AG08395 (cell line): Measurements from ENCODE around the gene EFNA3.

Source experiments
- DNase-seq: peaks from one replicate; pipeline ENCODE4 v3.0.0; 2012; ENCODE audit warnings: mixed read lengths, low spot score

The EFNA3 gene, protein sequence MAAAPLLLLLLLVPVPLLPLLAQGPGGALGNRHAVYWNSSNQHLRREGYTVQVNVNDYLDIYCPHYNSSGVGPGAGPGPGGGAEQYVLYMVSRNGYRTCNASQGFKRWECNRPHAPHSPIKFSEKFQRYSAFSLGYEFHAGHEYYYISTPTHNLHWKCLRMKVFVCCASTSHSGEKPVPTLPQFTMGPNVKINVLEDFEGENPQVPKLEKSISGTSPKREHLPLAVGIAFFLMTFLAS

GRCh38 chr1:155078469-155079209 is at the start of gene EFNA3:
Gene EFNA3, plus strand, starts transcription at chr1:155078837. Its CDS starts 105 bp downstream, at chr1:155078942.
- DNase-seq, result peak; percentile 84

DNA sequence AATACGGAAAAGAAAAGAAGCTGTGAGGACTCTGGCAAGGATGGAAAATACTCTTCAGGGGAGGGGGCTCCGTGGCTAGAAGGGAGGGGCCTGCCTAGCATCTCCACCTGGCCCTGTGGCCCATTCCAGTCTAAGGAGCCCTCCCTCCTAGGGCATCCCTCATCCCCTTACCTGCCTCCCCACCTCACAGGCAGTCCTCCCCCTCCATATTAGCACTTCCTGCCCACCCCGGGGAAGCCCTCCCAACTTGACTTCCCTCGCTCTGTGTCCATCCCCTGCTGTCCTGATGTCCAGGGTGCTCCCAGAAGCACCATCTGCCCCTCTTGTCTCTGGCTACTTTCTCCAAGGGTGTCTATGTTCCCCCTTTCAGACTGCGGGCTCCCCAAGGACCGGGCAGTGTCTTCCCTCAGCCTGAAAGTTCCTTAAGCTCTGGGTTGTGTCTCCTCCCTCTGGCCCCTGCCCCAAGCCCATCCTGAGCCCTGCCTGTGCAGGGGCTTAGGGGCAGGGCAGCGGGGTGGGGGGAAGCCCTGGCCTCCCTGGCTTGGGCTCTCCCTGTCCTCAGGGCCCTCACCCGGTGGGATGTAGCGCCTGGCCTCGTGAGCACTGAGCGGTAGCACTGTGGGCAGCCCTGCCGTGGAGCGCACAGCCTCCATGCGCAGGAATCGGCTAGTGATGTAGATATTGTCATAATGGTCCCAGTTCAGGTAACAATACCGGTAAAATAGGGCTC is 49.0 kb upstream of the EFNA3 start:
- DNase-seq, result no peak

DNA sequence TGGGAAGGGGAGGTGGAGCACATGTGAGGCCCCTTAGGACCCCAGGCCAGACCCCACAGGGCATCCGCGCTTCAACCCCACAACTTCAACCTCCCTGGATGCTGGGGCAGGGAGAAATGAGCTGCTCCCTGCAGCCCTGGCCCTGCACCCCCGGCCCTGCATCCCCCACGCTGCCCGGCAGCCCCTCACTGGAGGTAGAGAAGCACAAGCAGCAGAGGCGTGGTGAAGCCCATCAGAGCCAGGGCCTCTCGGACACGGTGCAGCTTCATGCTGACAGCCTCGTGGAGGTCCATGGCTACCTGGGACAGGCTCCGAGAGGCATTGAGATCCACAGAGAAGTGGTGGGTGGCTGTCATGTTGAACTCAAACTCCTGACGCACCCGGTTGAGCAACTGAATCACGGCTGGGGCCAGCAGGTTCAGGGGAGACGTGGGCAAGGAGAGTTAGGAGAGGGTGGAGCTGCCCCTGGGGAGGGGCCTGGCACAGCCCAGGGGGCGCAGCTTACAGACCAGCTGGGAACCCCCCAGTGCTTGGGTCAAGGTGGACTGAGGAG is 48.3 kb upstream of the EFNA3 start:
- no peak for DNase-seq

DNA sequence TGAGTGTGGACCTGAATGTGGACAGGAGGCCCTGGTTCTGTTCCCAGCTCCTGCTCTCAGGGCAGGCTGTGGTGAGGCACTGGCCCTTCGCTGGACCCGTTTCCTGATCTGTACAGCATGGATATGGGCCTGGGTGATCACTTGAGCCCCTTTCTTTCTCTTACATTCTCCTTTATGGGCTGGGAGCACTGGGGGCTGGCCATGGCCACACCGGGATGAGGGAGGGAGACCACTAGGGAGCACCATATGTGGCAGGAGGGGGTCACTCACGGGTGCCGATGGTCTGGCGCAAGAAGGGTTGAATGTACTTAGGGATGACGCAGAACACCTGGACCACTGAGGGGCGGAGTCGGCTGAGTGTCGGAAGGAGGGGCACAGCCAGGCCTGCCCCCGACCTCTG is 47.7 kb upstream of the EFNA3 start:
- DNase-seq, result no peak

DNA sequence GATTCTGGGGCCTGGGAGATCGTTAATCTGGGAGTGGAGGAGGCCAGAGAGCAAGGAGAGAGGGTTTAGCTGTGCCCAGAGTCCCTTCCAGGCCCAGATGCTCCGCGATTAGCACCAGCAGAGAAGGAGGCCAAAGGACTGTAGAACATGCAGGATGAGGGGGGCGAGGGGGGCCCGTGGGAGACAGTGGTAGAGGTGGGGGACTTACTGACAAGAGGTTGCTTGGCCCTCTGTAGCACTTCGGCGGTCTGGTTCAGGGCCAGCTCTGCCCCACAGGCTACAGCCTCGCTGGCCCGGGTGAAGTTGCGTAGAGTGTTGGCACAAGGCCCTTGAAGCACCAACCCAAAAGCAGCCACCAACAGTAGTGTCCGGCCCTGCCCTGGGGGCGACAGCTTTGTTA is 45.8 kb upstream of the EFNA3 start:
- DNase-seq, result no peak

DNA sequence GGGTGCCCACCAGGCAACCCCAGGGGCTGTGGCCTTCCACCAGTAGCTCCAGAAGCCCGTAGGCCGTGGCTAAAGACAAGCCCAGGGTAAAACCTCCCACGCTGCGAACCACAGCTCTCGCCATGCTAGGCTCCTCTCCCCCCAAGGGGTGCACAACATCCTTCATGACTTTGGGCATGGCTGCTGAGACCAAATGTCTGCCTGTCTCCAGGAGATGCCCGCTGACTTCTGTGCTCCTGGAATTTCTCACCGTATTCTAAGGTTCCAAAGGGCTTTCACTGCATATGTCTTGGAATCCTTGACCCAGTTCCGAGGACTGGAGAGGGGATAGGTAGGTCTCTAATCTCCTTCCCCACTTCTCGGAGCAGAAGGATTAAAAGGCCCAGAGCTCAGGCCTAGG is 45.1 kb upstream of the EFNA3 start, which contains the start of the genes DCST1 and DCST2:
Gene DCST1 (plus strand): TSS at position 301 of the 400 bp plus-strand sequence. CDS start 213 bp downstream, outside the sequence.
Gene DCST2 (minus strand): TSS at position 258 of the 400 bp plus-strand sequence. CDS start 80 bp downstream, at position 178.
- DNase-seq, result no peak

GRCh38 chr1:155034318-155035208 is 44.1 kb upstream of the EFNA3 start:
- DNase-seq, result no peak

DNA sequence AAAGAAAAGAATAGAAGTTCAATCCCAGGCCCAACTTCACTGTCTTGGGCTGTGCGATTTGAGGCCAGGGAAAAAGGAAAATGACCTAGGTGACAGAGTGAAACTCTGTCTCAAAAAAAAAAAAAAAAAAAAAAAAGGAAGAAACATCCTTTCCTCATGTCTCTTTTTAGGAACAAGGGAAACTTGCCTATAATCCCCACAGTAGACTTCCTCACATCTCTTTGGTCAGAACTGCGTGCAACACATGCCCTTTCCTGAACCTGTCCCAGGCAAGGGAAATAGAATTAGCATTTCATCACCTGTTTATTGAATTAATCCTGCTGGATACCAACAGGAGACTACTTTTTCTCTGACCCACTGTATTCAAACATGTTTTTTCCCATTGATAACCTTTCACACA is 42.7 kb upstream of the EFNA3 start:
- no peak for DNase-seq

DNA sequence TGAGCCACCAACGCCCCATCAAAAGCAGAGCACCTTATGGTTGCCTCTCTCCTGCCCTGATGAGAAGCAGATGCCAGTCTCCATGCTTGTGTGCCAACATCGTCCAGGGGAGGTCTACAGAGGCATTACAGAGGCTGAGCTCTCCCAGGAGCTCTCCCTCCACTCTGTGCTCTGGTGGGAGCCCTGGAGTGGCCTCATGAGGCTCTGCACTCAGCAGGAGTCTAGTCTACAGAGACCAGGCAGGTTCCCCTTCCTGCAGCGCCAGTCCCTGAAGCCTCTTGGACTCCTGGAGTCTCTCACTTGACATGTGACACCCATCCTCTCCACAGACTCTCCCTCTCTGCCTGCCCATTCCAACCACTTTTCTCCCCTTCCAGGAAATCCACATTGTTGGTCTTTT is 41.6 kb upstream of the EFNA3 start:
- DNase-seq, result no peak

- no peak for DNase-seq
These were observed 40.7 kb upstream of the EFNA3 start for GRCh38 chr1:155037851-155038441.

DNA sequence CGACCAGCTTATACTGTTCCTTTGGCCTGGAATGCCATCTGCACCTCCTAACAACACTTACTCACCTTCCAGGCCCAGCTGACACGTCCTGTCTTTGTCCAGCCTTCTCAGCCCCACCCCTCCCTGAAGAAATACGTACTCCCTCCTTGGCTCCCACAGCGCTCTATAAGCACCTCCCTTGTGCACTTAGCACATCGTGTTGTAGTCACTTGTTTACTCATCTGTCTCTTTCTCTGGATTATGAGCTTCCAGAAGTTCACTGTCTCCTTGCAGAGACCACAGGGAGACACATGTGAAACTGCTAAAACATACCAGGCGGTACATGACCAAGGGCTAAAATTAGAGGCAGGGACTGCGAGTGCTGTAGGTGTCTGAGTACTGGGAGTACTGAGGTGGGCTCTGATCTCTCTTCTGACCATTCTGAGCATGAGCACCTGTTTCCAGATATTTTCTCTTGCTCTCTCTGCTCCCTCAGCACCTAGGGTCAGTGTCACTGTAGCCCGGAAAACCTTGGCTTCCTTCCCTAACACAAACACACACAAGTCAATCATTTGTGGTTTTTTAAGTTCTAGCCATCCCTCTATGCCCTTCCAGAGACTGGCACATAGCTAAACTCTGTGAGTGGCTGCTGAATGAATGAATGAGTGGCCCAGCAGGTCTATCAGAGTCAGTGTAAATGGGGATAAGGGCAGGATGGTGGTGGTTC is 39.9 kb upstream of the EFNA3 start:
- DNase-seq, result peak; percentile 41

- DNase-seq, result no peak
These were observed 39.3 kb upstream of the EFNA3 start for GRCh38 chr1:155039308-155039669.

DNA sequence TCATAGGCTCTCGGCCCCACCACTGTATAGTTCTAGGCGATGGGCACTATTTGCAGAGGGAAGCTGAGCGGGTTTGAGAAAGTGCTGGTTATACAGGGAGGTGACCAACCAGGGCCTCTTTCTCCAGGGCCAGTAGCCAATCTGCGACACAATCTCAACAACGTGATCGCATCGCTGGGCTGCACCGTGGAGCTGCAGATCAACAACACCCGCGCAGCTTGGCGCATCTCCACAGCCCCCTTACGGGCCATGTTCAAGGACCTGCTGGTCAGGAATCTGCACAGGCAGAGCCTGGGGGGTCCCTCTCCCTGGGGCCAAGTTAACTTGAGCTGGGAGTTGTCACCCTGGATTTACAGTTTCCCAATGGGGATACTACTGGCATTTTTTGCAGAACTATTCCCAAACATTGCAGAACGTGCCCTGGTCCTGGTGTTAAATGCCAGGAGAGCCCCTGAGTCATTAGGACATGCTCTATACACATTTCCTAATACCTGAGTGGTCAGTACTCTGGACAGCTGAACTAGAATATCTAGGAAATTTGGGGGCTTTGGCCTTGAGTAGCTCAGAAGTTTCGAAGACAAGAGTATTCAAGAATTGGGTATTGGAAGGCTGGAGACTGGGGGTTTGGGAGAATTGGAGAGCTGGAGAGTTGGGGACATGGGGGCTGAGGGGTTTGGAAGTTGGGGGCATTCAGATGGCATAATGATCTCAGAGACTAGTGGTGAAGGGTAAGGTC is 38.1 kb upstream of the EFNA3 start:
- no peak for DNase-seq

DNA sequence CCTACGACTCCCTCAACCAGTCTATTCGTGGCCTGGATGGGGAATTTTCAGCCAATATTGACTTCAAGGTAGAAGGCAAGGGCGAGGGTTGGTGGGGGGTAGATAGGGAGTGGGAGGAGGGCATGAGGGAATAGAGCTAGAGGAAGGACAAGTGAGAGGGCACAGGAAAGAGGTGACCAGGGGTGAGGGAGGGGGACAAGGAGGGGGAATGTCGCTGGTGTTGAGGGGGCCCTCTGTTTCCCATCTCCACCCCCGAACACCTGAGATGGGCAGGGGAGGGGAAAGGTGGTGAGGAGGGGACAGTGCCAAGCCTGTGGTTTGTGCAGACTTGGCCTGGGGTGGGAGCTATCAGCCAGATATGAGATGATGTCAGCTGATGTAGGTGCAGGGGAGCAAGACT is 35.8 kb upstream of the EFNA3 start:
- DNase-seq, result no peak

- no peak for DNase-seq
These were observed 35.3 kb upstream of the EFNA3 start for GRCh38 chr1:155043301-155043702.

- DNase-seq, result no peak
These were observed 34.8 kb upstream of the EFNA3 start for GRCh38 chr1:155043793-155044192.

DNA sequence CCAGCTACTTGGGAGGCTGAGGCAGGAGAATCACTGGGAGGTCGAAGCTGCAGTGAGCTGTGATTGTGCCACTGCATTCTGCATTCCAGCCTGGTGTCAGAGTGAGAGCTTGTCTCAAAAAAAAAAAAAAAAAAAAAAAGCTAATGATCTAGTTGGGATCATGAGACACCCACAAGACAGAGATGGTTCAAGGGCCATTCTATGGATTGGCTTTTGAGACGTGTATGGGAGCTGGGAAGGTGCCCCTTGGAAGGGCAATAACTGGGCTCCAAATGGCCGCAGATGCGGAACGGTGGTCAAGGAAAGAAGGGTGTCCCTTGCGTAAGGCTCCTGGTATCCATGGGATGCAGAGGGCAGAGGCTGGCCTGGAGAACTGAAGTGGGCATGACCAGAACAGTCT is 34.3 kb upstream of the EFNA3 start:
- no peak for DNase-seq

GRCh38 chr1:155044812-155045657 is 33.6 kb upstream of the EFNA3 start:
- DNase-seq, result peak; percentile 93
